T-helper 9 cell (primary cell): Measurements from ENCODE around the gene TMEM165.

ENCODE experiments used
- DNase-seq: peaks from one replicate; pipeline ENCODE4 v3.0.0-alpha.2; 2020

Gene TMEM165

GRCh38 chr4:55466001-55466400 lies 70.2 kb downstream of the TMEM165 start:
- no peak for DNase-seq

GRCh38 chr4:55468724-55469123 lies 73.0 kb downstream of the TMEM165 start:
- DNase-seq: no peak

GRCh38 chr4:55469979-55470378 lies 74.2 kb downstream of the TMEM165 start:
- DNase-seq: no peak
